SU-DHL-6 (cell line): Measurements from ENCODE around the gene NHLRC3.

ENCODE experiments used
- EZH2phosphoT487 ChIP-seq: fragments of 200-600 bp; sonication (generic), shearing (Covaris generic); conservative IDR thresholded peaks from 2 replicates; pipeline ENCODE4 v1.6.1; 2018; ENCODE audit warnings: mild to moderate bottlenecking, antibody characterized with exemption, low read length, moderate library complexity, mixed read lengths
- TF ChIP-seq, protein P1 (sequence below): fragments of 200-600 bp; sonication (generic); IDR thresholded peaks from one replicate; pipeline ENCODE4 v1.5.1; 2017; ENCODE audit warnings: antibody characterized with exemption, mild to moderate bottlenecking, low read length, moderate library complexity; ENCODE audit not compliant: insufficient read depth, poor library complexity, severe bottlenecking

DNA sequence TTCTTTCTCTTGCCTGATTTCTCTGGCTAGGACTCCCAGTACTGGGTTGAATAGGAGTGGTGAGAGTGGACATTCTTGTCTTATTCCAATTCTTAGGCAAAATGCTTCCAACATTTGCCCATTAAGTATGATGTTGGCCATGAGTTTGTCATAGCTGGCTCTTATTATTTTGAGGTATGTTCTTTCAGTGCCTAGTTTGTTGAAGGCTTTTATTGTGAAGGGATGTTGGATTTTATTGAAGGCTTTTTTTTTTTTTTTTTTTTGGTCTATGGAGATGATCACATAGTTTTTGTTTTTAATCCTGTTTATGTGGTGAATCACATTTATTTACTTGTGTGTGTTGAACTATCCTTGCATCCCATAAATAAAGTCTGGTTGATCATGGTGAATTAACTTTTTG, 19.8 kb downstream of the NHLRC3 start:
- TF ChIP-seq, protein P1, sequence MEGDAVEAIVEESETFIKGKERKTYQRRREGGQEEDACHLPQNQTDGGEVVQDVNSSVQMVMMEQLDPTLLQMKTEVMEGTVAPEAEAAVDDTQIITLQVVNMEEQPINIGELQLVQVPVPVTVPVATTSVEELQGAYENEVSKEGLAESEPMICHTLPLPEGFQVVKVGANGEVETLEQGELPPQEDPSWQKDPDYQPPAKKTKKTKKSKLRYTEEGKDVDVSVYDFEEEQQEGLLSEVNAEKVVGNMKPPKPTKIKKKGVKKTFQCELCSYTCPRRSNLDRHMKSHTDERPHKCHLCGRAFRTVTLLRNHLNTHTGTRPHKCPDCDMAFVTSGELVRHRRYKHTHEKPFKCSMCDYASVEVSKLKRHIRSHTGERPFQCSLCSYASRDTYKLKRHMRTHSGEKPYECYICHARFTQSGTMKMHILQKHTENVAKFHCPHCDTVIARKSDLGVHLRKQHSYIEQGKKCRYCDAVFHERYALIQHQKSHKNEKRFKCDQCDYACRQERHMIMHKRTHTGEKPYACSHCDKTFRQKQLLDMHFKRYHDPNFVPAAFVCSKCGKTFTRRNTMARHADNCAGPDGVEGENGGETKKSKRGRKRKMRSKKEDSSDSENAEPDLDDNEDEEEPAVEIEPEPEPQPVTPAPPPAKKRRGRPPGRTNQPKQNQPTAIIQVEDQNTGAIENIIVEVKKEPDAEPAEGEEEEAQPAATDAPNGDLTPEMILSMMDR = no peak
- no peak for TF ChIP-seq EZH2phosphoT487
